Measurements from ENCODE around the gene MYL11.

Gene MYL11

DNA sequence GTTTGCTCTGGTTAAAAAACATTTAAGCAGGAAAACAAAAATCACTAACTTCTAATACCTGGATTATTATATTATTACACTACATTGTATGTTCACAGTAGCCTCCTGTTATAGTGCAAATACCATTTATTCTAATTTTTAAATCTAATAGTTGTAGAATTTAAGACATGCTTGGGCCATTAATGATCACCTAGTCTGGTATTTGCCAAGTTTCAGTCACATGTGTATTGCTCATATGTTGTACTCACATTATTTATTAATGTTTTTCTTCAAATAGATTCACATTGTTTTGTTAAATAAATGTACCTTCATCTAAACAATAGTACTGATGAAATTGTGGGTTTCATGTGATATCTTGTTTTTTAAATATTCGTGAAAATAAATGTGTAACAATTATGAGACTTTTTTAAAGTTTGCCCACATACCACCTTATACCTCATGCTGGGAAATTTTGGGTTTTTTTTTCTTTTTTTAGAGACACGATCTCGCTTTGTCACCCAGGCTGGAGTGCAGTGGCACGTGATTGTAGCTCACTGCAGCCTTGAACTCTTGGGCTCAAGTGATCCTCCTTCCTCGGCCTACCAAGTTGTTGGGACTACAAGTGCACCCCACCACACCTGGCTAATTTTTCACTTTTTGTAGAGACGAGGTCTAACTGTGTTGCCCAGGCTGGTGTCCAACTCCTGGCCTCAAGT, 38.7 kb downstream of the MYL11 start:
- Histone ChIP-seq H3F3A (ENCODE audit: insufficient read depth, low read length) (peaks cover 16% of the 10 kb centered on the region), H3K27ac (ENCODE audit: low read length) (no peak overlapping the region), H3K36me3 (replicated peaks; ENCODE audit: insufficient read depth, low read length) (0 out of 2 replicates have a peak, but pooled peaks cover 4% of the 10 kb centered on the region), H3K4me1 (ENCODE audit: low read length) (peaks cover 31% of the 10 kb centered on the region), H3K9me3 (replicated peaks; ENCODE audit: insufficient read depth, low read length) (no peaks in the 10 kb centered on the region), H3K9me2 (replicated peaks; ENCODE audit: insufficient read depth, low read length) (no peaks in the 10 kb centered on the region), H2AFZ (ENCODE audit: low read length) (no peak overlapping the region), H3K27me3 (replicated peaks; ENCODE audit: insufficient read depth, low read length) (no peaks in the 10 kb centered on the region), H3K4me3 (ENCODE audit: low read length) (no peak overlapping the region), H3K4me2 (ENCODE audit: low read depth, low read length) (no peak overlapping the region), H4K20me1 (ENCODE audit: insufficient read depth, low read length) (no peaks in the 10 kb centered on the region), H3K79me2 (ENCODE audit: low read length) (peaks cover 21% of the 10 kb centered on the region), H3K9ac (ENCODE audit: low read length) (no peak overlapping the region)
- TF ChIP-seq, protein P1, sequence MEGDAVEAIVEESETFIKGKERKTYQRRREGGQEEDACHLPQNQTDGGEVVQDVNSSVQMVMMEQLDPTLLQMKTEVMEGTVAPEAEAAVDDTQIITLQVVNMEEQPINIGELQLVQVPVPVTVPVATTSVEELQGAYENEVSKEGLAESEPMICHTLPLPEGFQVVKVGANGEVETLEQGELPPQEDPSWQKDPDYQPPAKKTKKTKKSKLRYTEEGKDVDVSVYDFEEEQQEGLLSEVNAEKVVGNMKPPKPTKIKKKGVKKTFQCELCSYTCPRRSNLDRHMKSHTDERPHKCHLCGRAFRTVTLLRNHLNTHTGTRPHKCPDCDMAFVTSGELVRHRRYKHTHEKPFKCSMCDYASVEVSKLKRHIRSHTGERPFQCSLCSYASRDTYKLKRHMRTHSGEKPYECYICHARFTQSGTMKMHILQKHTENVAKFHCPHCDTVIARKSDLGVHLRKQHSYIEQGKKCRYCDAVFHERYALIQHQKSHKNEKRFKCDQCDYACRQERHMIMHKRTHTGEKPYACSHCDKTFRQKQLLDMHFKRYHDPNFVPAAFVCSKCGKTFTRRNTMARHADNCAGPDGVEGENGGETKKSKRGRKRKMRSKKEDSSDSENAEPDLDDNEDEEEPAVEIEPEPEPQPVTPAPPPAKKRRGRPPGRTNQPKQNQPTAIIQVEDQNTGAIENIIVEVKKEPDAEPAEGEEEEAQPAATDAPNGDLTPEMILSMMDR (IDR thresholded peaks at IDR 0.05; ENCODE audit: low read length): no peak
- TF ChIP-seq EZH2 (optimal IDR thresholded peaks at IDR 0.05; ENCODE audit: low read depth, low read length): no peak
- no peak for TF ChIP-seq EZH2phosphoT487 (IDR thresholded peaks at IDR 0.05; ENCODE audit: low read length)
- no peak for DNase-seq

DNA sequence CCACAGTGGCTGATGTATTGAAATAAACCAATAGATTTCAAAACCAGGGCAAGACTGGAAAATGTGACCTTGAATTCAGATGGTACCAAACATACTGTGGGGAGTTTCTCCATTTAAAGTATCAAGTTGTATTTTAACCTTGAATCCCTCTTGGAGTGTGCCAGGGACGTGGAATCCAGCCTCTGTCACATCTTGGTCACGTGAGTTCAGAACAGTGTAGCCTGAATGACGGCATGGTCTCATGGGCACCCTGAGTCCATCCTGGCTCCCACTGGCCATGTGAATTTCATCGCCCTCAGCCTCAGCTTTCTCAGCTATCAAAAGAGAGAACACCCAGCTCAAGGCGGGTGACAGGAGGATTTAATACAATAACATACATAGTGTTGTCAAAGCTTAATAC, 39.6 kb downstream of the MYL11 start:
- TF ChIP-seq EZH2 (optimal IDR thresholded peaks at IDR 0.05; ENCODE audit: low read depth, low read length) (no peak), EZH2phosphoT487 (IDR thresholded peaks at IDR 0.05; ENCODE audit: low read length) (no peak)
- TF ChIP-seq, protein P1 (IDR thresholded peaks at IDR 0.05; ENCODE audit: low read length): no peak
- H3K9me2 ChIP-seq (replicated peaks; ENCODE audit: insufficient read depth, low read length): no peaks in the 10 kb centered on the region
- no peaks in the 10 kb centered on the region for H3K27me3 ChIP-seq (replicated peaks; ENCODE audit: insufficient read depth, low read length)
- no peak overlapping the region for H3K4me3 ChIP-seq (ENCODE audit: low read length)
- 0 out of 2 replicates have a peak, but pooled peaks cover 4% of the 10 kb centered on the region for H3K36me3 ChIP-seq (replicated peaks; ENCODE audit: insufficient read depth, low read length)
- peaks cover 18% of the 10 kb centered on the region; the same call in 1 of the 2 replicates for H3K79me2 ChIP-seq (ENCODE audit: low read length)
- no peaks in the 10 kb centered on the region for H4K20me1 ChIP-seq (ENCODE audit: insufficient read depth, low read length)
- DNase-seq: no peak
- H3K4me1 ChIP-seq (ENCODE audit: low read length): peaks cover 32% of the 10 kb centered on the region
- no peaks in the 10 kb centered on the region for H3K9me3 ChIP-seq (replicated peaks; ENCODE audit: insufficient read depth, low read length)
- H2AFZ ChIP-seq (ENCODE audit: low read length): no peak overlapping the region
- H3K27ac ChIP-seq (ENCODE audit: low read length): no peak overlapping the region
- no peak overlapping the region for H3K4me2 ChIP-seq (ENCODE audit: low read depth, low read length)
- peaks cover 24% of the 10 kb centered on the region for H3F3A ChIP-seq (ENCODE audit: insufficient read depth, low read length)
- H3K9ac ChIP-seq (ENCODE audit: low read length): no peak overlapping the region

DNA sequence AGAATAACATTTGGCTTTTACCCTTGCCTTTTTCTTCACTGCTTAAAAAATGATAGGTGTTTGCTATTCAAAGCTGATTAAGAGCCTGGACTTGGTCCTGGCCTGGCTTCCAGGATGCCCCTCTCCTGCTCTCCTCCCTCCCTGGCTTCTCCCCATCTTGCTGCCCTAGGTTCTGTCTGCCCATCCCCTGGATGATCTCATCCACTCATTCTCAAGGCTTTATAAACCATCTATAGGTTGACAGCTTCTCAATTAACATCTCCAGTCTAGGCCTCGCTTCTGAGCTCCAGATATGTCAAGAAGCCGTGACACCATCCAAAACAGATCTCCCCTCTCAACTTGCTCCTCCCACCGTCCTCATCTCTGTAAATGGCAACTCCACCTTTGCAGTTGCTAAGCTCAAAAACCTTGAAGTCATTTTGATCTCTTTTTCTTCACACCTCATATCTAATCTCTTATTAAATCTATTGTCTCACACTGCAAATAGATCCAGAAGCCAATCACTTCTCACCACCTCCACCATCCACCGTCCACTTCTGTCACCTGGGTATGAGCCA, 41.5 kb downstream of the MYL11 start:
- peaks cover 26% of the 10 kb centered on the region for H3K4me1 ChIP-seq (ENCODE audit: low read length)
- peaks cover 33% of the 10 kb centered on the region for H3F3A ChIP-seq (ENCODE audit: insufficient read depth, low read length)
- TF ChIP-seq EZH2 (optimal IDR thresholded peaks at IDR 0.05; ENCODE audit: low read depth, low read length) (no peak), EZH2phosphoT487 (IDR thresholded peaks at IDR 0.05; ENCODE audit: low read length) (no peak)
- TF ChIP-seq, protein P1 (IDR thresholded peaks at IDR 0.05; ENCODE audit: low read length): no peak
- H3K27ac ChIP-seq (ENCODE audit: low read length): peak overlapping the region; percentile 30; the same call in 1 of the 2 replicates
- no peak overlapping the region for H3K9ac ChIP-seq (ENCODE audit: low read length)
- no peak overlapping the region for H3K4me2 ChIP-seq (ENCODE audit: low read depth, low read length)
- H3K27me3 ChIP-seq (replicated peaks; ENCODE audit: insufficient read depth, low read length): no peaks in the 10 kb centered on the region
- no peaks in the 10 kb centered on the region for H4K20me1 ChIP-seq (ENCODE audit: insufficient read depth, low read length)
- H3K9me3 ChIP-seq (replicated peaks; ENCODE audit: insufficient read depth, low read length): no peaks in the 10 kb centered on the region
- H2AFZ ChIP-seq (ENCODE audit: low read length): no peak overlapping the region
- no peaks in the 10 kb centered on the region for H3K9me2 ChIP-seq (replicated peaks; ENCODE audit: insufficient read depth, low read length)
- no peak for DNase-seq
- H3K4me3 ChIP-seq (ENCODE audit: low read length): no peak overlapping the region
- H3K36me3 ChIP-seq (replicated peaks; ENCODE audit: insufficient read depth, low read length): 0 out of 2 replicates have a peak, but pooled peaks cover 4% of the 10 kb centered on the region
- H3K79me2 ChIP-seq (ENCODE audit: low read length): peaks cover 10% of the 10 kb centered on the region; the same call in 1 of the 2 replicates
